Epidermal melanocyte (primary cell): ENCODE results near the gene OTOS.

ENCODE experiments used
- DNase-seq: peaks from one replicate; pipeline ENCODE4 v3.0.0; 2011; ENCODE audit warnings: low spot score; ENCODE audit not compliant: insufficient read length

OTOS gene

GRCh38 chr2:240153418-240153817 is 13.0 kb upstream of the OTOS start:
- DNase-seq = no peak

- no peak for DNase-seq
These were observed 11.1 kb upstream of the OTOS start for GRCh38 chr2:240151477-240152031.

- peak; percentile 62 for DNase-seq
These were observed 9.7 kb upstream of the OTOS start for GRCh38 chr2:240149943-240150784.

GRCh38 chr2:240147911-240148587 is 7.6 kb upstream of the OTOS start:
- no peak for DNase-seq

- DNase-seq = no peak
These were observed 6.9 kb upstream of the OTOS start for GRCh38 chr2:240147382-240147781.

- no peak for DNase-seq
These were observed 6.3 kb upstream of the OTOS start for GRCh38 chr2:240146627-240147278.

GRCh38 chr2:240146141-240146561 is 5.7 kb upstream of the OTOS start:
- DNase-seq = no peak

- DNase-seq = no peak
These were observed 5.0 kb upstream of the OTOS start for GRCh38 chr2:240145461-240145860.

GRCh38 chr2:240144649-240145261 is 4.3 kb upstream of the OTOS start:
- no peak for DNase-seq

GRCh38 chr2:240143801-240144648 is 3.6 kb upstream of the OTOS start:
- DNase-seq = peak; percentile 86

- no peak for DNase-seq
These were observed 2.8 kb upstream of the OTOS start for GRCh38 chr2:240143276-240143675.

- DNase-seq = no peak
These were observed 2.4 kb upstream of the OTOS start for GRCh38 chr2:240142859-240143258.

- DNase-seq = no peak
These were observed 1.9 kb upstream of the OTOS start for GRCh38 chr2:240142256-240142775.

GRCh38 chr2:240141736-240142135 is 1.3 kb upstream of the OTOS start:
- no peak for DNase-seq

- DNase-seq = no peak
These were observed 462 bp upstream of the OTOS start for GRCh38 chr2:240140920-240141319.

GRCh38 chr2:240139666-240140393 is 628 bp downstream of the OTOS start:
- DNase-seq = no peak

GRCh38 chr2:240139011-240139441 is 1.4 kb downstream of the OTOS start:
- DNase-seq = no peak

- no peak for DNase-seq
These were observed 2.0 kb downstream of the OTOS start for GRCh38 chr2:240138254-240138984.
